ENCODE data around the gene ZNF367. TPM values are rescaled to one million over a fixed set of nuclear protein-coding genes. Genes with fewer than 3 reads are reported as not detected.

ZNF367 gene
- total and polyA plus RNA-seq, 2 experiments from 2014 or later: 2.5 to 12.3 TPM

- no peak overlapping the region for H3K27ac Mint-ChIP-seq
- Histone ChIP-seq H3K4me1 (ENCODE audit: insufficient read depth) (peaks cover under 1% of the 10 kb centered on the region; the same call in 1 of the 2 replicates), H3K4me3 (no peak overlapping the region), H3K27me3 (ENCODE audit: insufficient read depth) (no peaks in the 10 kb centered on the region), H3K79me2 (replicated peaks; ENCODE audit: insufficient read depth) (no peaks in the 10 kb centered on the region), H3K27ac (ENCODE audit: low read depth) (no peak overlapping the region), H4K20me1 (replicated peaks; ENCODE audit: insufficient read depth) (no peaks in the 10 kb centered on the region), H3K4me2 (no peak overlapping the region), H3K36me3 (ENCODE audit: insufficient read depth) (peaks cover 5% of the 10 kb centered on the region), H3F3A (replicated peaks; ENCODE audit: low read depth) (no peaks in the 10 kb centered on the region), H3K9me2 (ENCODE audit: insufficient read depth) (no peaks in the 10 kb centered on the region), H2AFZ (no peak overlapping the region)
- peaks cover 16% of the 10 kb centered on the region; the same call in 2 of the 3 replicates for H3K36me3 Mint-ChIP-seq (ENCODE audit: low read depth)
- H3K4me1 Mint-ChIP-seq: peaks cover 8% of the 10 kb centered on the region; the same call in 2 of the 3 replicates
- ATAC-seq: no peak
- H3K9me3 Mint-ChIP-seq: no peaks in the 10 kb centered on the region
- H3K27me3 Mint-ChIP-seq (ENCODE audit: insufficient read depth, low read depth, poor library complexity): no peaks in the 10 kb centered on the region
- TF ChIP-seq EZH2 (IDR thresholded peaks at IDR 0.05; ENCODE audit: low read depth, unreplicated experiment): no peak
- TF ChIP-seq NANOG (IDR thresholded peaks at IDR 0.05; ENCODE audit: borderline replicate concordance): no peak
- H3K4me3 Mint-ChIP-seq: no peak overlapping the region
- DNase-seq (ENCODE audit: low spot score): no peak
Observed at GRCh38 chr9:96467784-96468183, 49.6 kb upstream of the ZNF367 start.

DNA sequence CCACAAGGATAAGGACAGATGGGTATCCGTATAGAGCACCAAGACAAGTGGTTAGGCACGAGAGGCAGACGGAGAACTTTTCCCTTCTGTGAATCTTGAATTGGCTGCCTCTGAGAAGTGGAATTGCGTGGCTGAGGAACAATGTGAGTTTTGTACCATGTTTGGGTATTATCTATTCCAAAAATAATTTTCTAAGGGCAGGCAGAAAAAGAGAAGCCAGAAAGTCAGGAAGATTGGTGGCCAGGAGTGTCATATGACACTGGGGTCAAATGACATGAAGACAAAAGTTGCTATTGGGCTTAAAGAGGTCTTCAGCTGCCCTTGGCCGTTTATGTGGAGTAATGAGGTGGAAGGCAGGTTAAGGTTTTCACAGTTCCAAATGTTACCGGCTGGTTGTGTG lies 46.3 kb upstream of the ZNF367 start:
- Histone ChIP-seq H4K20me1 (replicated peaks; ENCODE audit: insufficient read depth) (no peaks in the 10 kb centered on the region), H2AFZ (no peak overlapping the region), H3K4me3 (no peak overlapping the region), H3K27ac (ENCODE audit: low read depth) (peak overlapping the region; percentile 6; the same call in 1 of the 2 replicates), H3K4me2 (no peak overlapping the region), H3K36me3 (ENCODE audit: insufficient read depth) (peaks cover 5% of the 10 kb centered on the region; the same call in 1 of the 2 replicates), H3K4me1 (ENCODE audit: insufficient read depth) (peaks cover 31% of the 10 kb centered on the region), H3K79me2 (replicated peaks; ENCODE audit: insufficient read depth) (0 out of 2 replicates have a peak, but pooled peaks cover 4% of the 10 kb centered on the region), H3K9me2 (ENCODE audit: insufficient read depth) (no peaks in the 10 kb centered on the region), H3F3A (replicated peaks; ENCODE audit: low read depth) (no peaks in the 10 kb centered on the region), H3K27me3 (ENCODE audit: insufficient read depth) (no peaks in the 10 kb centered on the region)
- Mint-ChIP-seq H3K4me3 (no peak overlapping the region), H3K9me3 (no peaks in the 10 kb centered on the region), H3K4me1 (peaks cover 34% of the 10 kb centered on the region), H3K27me3 (ENCODE audit: insufficient read depth, low read depth, poor library complexity) (peaks cover 1% of the 10 kb centered on the region), H3K27ac (no peak overlapping the region), H3K36me3 (ENCODE audit: low read depth) (peaks cover 11% of the 10 kb centered on the region; the same call in 1 of the 3 replicates)
- DNase-seq (ENCODE audit: low spot score) (no peak), ATAC-seq (no peak)
- no peak for TF ChIP-seq ZNF462 (CRISPR knock-in tag; IDR thresholded peaks at IDR 0.05)
- TF ChIP-seq NANOG (IDR thresholded peaks at IDR 0.05; ENCODE audit: borderline replicate concordance): no peak
- no peak for TF ChIP-seq ZNF114 (CRISPR knock-in tag; IDR thresholded peaks at IDR 0.05)
- TF ChIP-seq EZH2phosphoT487 (IDR thresholded peaks at IDR 0.05; ENCODE audit: unreplicated experiment): no peak
- TF ChIP-seq STAT1 (IDR thresholded peaks at IDR 0.05; ENCODE audit: unreplicated experiment): no peak
- TF ChIP-seq ETS1 (IDR thresholded peaks at IDR 0.05): no peak
- TF ChIP-seq REST (IDR thresholded peaks at IDR 0.05; ENCODE audit: unreplicated experiment): no peak
- no peak for TF ChIP-seq CREB1 (CRISPR knock-in tag; IDR thresholded peaks at IDR 0.05; ENCODE audit: low read depth)
